CD4-positive, alpha-beta T cell treated with Interleukin-6 at 100 ng/mL for 8 hours (primary cell): ENCODE results near the gene EIF3F.

Experiments used
- DNase-seq: peaks from one replicate; pipeline ENCODE4 v3.0.0-alpha.2; 2020; ENCODE audit warnings: mixed read lengths, low spot score

EIF3F gene

GRCh38 chr11:8039530-8040260 is 52.6 kb downstream of the EIF3F start:
- no peak for DNase-seq

GRCh38 chr11:8040261-8040920 is 53.3 kb downstream of the EIF3F start:
- no peak for DNase-seq

DNA sequence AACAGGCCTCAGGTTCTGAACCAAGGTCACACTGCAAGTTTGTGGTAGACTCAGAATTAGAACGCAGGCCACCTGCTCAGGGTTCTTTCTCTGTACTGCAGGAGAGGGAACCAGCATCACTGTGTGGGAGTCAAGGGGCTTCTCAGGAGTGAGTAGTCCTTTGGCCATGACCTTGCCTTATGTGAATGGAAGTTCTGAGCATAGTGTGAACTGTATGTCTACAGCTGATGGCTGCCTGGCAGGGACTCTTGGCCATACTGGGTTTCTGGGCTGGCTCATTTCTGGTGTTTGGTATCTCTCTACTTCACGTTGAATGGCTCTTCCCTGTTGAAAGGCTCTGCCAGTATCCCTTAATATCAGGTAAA is 53.8 kb downstream of the EIF3F start:
- DNase-seq = no peak

DNA sequence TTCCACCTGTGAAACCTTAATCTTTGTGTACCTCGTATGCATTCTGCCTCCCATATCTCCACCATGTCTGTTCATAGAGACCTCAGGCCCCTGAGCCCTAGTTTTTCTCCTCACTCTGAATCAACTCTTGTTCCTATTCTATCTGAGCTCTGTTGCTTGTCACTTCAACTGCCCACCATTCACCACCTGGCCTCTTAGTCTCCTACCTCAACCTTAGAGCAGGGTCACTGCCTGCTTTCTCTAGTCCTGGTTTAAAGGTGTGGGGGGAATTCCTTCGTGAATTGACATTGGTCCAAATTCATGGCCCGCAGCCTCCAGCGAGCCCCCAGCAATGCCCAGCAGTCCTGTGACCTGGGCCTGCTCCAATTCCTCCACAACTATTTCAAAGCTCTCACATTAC is 54.4 kb downstream of the EIF3F start:
- no peak for DNase-seq

- no peak for DNase-seq
Measured at GRCh38 chr11:8043756-8044155, 56.6 kb downstream of the EIF3F start.

- DNase-seq = no peak
Measured at GRCh38 chr11:8045839-8046238, 58.7 kb downstream of the EIF3F start.

DNA sequence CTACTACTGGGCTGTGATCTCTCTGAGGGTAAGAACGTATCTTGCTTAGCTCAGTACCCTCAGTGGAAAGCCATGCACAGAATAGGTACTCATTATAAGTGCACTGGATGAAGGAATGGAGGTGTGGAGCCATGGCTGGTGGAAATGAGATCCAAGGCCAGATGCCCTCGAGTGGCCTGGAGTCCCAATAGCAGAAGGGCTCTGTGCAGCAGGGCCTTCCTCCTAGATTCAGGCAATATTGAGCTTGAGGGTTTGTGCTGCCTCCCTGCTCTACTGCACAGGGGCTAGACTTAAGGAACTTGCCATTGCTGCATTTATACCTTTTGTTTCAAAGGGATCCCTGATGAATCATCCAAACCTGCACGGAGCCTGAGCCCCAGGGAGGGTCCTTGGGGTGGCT is 60.2 kb downstream of the EIF3F start:
- DNase-seq = no peak

- DNase-seq = no peak
Measured at GRCh38 chr11:8049084-8049483, 61.9 kb downstream of the EIF3F start.
